ENCODE measurements around the gene ZCWPW1.

The ZCWPW1 gene

DNA sequence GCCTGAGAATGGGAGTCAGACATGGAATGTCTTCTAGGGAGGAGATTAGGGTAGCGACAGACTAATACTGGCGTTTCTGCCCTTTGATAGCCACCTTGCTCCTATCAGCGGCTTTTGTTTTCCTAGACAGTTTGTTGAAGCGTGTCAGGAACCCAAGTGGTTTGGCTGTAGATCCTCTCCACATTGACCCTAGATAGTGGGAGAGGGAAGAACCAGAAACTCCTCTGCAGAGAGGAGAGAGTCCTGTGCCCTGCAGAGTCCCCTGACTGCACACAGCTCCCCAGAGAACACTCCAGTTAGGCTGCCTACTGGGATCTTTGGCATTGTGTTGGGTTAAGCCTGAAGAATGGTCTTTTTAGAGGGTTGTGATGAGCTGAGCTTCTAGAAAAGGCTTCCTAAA, 3.5 kb upstream of the ZCWPW1 start:
- H3K4me3 ChIP-seq (ENCODE audit: insufficient read depth, low read depth, low read length, poor library complexity, severe bottlenecking) = no peak overlapping the region
- no peak for DNase-seq
- H3K36me3 ChIP-seq (ENCODE audit: control insufficient read depth, insufficient read depth, low read length) = peaks cover 21% of the 10 kb centered on the region
- no peaks in the 10 kb centered on the region for H3K9me3 ChIP-seq (ENCODE audit: control insufficient read depth, low read length)
- peaks cover 37% of the 10 kb centered on the region for H3K4me1 ChIP-seq (ENCODE audit: control insufficient read depth, insufficient read depth, low read length, poor library complexity, severe bottlenecking)
- H3K27ac ChIP-seq (ENCODE audit: insufficient read depth, low read length, poor library complexity, severe bottlenecking) = peak overlapping the region; percentile 18
- H3K27me3 ChIP-seq (replicated peaks; ENCODE audit: control insufficient read depth, insufficient read depth, low read length, poor library complexity, severe bottlenecking) = no peaks in the 10 kb centered on the region

DNA sequence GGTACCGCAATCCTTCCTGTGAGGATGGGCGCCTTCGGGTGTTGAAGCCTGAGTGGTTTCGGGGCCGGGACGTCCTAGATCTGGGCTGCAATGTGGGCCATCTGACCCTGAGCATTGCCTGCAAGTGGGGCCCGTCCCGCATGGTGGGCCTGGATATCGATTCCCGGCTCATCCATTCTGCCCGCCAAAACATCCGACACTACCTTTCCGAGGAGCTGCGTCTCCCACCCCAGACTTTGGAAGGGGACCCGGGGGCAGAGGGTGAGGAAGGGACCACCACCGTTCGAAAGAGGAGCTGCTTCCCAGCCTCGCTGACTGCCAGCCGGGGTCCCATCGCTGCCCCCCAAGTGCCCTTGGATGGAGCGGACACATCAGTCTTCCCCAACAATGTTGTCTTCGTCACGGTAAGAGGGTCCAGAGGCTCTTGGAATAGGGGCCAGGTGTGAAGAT, 2.8 kb upstream of the ZCWPW1 start:
- Histone ChIP-seq H3K27me3 (replicated peaks; ENCODE audit: control insufficient read depth, insufficient read depth, low read length, poor library complexity, severe bottlenecking) (no peaks in the 10 kb centered on the region), H3K4me3 (ENCODE audit: insufficient read depth, low read depth, low read length, poor library complexity, severe bottlenecking) (no peak overlapping the region), H3K36me3 (ENCODE audit: control insufficient read depth, insufficient read depth, low read length) (peaks cover 21% of the 10 kb centered on the region), H3K9me3 (ENCODE audit: control insufficient read depth, low read length) (no peaks in the 10 kb centered on the region), H3K4me1 (ENCODE audit: control insufficient read depth, insufficient read depth, low read length, poor library complexity, severe bottlenecking) (peaks cover 34% of the 10 kb centered on the region), H3K27ac (ENCODE audit: insufficient read depth, low read length, poor library complexity, severe bottlenecking) (no peak overlapping the region)
- no peak for DNase-seq

DNA sequence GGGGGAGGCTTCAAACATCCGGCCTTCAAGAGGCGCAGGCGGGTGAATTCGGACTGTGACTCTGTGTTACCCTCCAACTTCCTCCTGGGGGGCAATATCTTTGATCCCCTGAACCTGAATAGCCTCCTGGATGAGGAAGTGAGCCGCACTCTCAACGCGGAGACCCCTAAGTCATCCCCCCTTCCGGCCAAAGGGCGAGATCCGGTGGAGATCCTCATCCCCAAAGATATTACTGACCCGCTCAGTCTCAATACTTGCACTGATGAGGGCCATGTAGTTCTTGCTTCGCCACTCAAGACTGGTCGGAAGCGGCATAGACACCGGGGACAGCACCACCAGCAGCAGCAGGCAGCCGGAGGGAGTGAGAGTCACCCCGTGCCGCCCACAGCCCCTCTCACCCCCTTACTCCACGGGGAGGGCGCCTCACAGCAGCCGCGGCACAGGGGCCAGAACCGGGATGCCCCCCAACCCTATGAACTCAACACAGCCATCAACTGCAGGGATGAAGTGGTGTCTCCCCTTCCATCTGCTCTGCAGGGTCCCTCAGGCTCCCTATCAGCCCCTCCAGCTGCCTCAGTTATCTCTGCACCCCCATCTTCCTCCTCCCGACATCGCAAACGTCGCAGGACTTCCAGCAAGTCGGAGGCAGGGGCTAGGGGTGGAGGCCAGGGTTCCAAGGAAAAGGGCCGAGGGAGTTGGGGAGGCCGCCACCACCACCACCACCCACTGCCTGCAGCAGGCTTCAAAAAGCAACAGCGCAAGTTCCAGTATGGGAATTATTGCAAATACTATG, 2.2 kb upstream of the ZCWPW1 start:
- Histone ChIP-seq H3K4me1 (ENCODE audit: control insufficient read depth, insufficient read depth, low read length, poor library complexity, severe bottlenecking) (peaks cover 34% of the 10 kb centered on the region), H3K27me3 (replicated peaks; ENCODE audit: control insufficient read depth, insufficient read depth, low read length, poor library complexity, severe bottlenecking) (no peaks in the 10 kb centered on the region), H3K36me3 (ENCODE audit: control insufficient read depth, insufficient read depth, low read length) (peaks cover 21% of the 10 kb centered on the region), H3K4me3 (ENCODE audit: insufficient read depth, low read depth, low read length, poor library complexity, severe bottlenecking) (peak overlapping the region; percentile 86), H3K27ac (ENCODE audit: insufficient read depth, low read length, poor library complexity, severe bottlenecking) (peak overlapping the region; percentile 100), H3K9me3 (ENCODE audit: control insufficient read depth, low read length) (no peaks in the 10 kb centered on the region)
- peak in 1 of 3 donors; percentile 20 for DNase-seq

DNA sequence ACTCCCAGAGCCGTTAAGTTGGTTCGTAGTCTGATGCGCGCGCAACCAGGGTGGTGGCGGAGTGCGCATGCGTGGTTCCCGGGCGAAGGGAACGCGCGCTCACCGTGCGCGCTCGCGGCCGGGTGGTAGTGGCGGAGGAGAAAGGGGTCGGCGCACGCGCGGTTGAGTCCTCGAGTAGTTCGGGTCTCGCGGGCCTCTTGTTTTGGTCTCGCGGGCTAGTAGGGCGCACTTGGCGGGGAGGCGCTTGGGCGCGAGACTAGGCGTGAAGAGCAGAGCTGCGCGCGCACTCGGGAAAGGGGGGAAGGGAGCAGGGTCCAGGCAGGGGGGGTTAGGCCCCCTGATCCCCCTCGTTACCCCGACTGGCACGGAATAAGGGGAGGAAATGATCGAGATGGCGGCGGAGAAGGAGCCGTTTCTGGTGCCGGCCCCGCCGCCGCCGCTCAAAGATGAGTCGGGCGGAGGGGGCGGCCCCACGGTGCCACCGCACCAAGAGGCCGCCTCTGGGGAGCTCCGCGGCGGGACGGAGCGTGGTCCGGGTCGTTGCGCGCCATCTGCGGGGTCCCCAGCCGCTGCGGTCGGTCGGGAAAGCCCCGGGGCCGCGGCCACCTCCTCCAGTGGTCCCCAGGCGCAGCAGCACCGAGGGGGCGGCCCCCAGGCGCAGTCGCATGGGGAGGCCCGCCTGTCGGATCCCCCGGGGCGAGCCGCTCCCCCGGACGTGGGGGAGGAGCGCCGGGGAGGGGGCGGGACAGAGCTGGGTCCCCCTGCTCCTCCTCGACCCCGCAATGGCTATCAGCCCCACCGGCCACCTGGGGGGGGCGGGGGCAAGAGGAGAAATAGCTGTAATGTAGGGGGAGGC, 1.4 kb upstream of the ZCWPW1 start, which contains the start of gene MEPCE:
Gene MEPCE, plus strand, starts transcription at position 195 of the 856 bp plus-strand sequence. Its CDS starts 188 bp downstream, at position 383.
- peak; percentile 90 to 91 (median 91) for DNase-seq
- Histone ChIP-seq H3K27ac (ENCODE audit: insufficient read depth, low read length, poor library complexity, severe bottlenecking) (peak within 1 kb of the TSS; percentile 100), H3K4me3 (ENCODE audit: insufficient read depth, low read depth, low read length, poor library complexity, severe bottlenecking) (peak within 1 kb of the TSS; percentile 86), H3K9me3 (ENCODE audit: control insufficient read depth, low read length) (no peaks in the 10 kb centered on the region), H3K4me1 (ENCODE audit: control insufficient read depth, insufficient read depth, low read length, poor library complexity, severe bottlenecking) (peaks cover 27% of the 10 kb centered on the region), H3K27me3 (replicated peaks; ENCODE audit: control insufficient read depth, insufficient read depth, low read length, poor library complexity, severe bottlenecking) (no peaks in the 10 kb centered on the region), H3K36me3 (ENCODE audit: control insufficient read depth, insufficient read depth, low read length) (peaks cover 21% of the 10 kb centered on the region)

DNA sequence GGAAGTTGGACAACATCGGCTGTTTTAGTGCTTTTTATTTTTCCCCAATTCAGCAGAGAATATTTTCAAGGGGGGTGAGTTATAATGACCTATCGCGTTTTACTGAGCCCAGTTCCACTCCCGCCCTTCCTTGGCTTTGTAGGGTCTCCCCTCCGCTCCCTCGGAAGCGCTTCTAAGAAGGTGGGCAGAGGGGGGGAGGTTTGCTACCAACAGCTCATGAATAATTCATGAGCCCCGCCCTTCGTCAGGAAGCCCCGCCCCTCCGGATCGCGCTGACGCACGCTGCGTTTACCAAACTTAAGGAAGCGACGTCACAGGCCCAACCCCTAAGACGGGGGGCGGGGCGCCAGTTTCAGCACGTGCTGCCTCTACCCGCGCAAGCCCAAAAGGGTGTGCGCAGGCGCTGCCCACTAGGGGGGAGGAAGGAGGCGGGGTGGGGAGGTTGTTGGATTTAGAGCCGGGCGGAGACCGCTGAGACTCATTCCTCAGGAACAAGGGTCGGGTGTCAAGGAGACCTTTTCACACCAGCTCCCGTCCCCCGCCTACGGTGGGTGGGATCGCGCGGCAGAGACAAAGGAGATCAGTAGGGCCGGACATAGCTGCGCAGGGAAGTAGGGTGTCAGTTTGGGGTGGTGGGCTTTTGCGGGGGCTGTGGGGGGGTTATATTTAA, 599 bp upstream of the ZCWPW1 start:
- H3K27ac ChIP-seq (ENCODE audit: insufficient read depth, low read length, poor library complexity, severe bottlenecking) = peak overlapping the region; percentile 100
- H3K36me3 ChIP-seq (ENCODE audit: control insufficient read depth, insufficient read depth, low read length) = peaks cover 15% of the 10 kb centered on the region
- peak overlapping the region; percentile 86 for H3K4me3 ChIP-seq (ENCODE audit: insufficient read depth, low read depth, low read length, poor library complexity, severe bottlenecking)
- no peaks in the 10 kb centered on the region for H3K27me3 ChIP-seq (replicated peaks; ENCODE audit: control insufficient read depth, insufficient read depth, low read length, poor library complexity, severe bottlenecking)
- peaks cover 20% of the 10 kb centered on the region for H3K4me1 ChIP-seq (ENCODE audit: control insufficient read depth, insufficient read depth, low read length, poor library complexity, severe bottlenecking)
- H3K9me3 ChIP-seq (ENCODE audit: control insufficient read depth, low read length) = no peaks in the 10 kb centered on the region
- DNase-seq = peak; percentile 100

DNA sequence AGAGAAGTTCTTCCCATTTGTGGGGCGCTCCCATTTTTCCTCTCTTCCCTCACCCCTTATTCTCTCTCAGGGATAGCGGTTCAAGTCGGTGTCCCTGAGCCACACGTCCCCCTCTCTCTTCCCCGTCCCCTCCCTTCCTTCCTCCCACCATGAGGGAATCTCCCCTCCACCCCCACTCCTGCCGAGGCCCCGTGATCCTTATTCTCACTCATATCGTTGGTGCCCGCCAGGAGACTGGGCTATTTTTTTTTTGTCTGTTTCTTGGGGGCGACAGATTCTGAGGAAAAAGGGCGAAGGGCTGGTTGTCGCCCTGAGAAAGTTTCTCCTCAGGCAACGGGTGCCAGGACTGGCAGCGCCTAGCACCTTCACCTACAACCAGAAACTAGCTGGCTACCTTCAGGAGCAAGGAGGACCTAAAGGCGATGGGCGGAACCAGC, 723 bp downstream of the ZCWPW1 start:
- Histone ChIP-seq H3K36me3 (ENCODE audit: control insufficient read depth, insufficient read depth, low read length) (peaks cover 3% of the 10 kb centered on the region), H3K27me3 (replicated peaks; ENCODE audit: control insufficient read depth, insufficient read depth, low read length, poor library complexity, severe bottlenecking) (no peaks in the 10 kb centered on the region), H3K4me1 (ENCODE audit: control insufficient read depth, insufficient read depth, low read length, poor library complexity, severe bottlenecking) (peaks cover 19% of the 10 kb centered on the region), H3K9me3 (ENCODE audit: control insufficient read depth, low read length) (no peaks in the 10 kb centered on the region), H3K4me3 (ENCODE audit: insufficient read depth, low read depth, low read length, poor library complexity, severe bottlenecking) (no peak overlapping the region), H3K27ac (ENCODE audit: insufficient read depth, low read length, poor library complexity, severe bottlenecking) (peak overlapping the region; percentile 100)
- no peak for DNase-seq

DNA sequence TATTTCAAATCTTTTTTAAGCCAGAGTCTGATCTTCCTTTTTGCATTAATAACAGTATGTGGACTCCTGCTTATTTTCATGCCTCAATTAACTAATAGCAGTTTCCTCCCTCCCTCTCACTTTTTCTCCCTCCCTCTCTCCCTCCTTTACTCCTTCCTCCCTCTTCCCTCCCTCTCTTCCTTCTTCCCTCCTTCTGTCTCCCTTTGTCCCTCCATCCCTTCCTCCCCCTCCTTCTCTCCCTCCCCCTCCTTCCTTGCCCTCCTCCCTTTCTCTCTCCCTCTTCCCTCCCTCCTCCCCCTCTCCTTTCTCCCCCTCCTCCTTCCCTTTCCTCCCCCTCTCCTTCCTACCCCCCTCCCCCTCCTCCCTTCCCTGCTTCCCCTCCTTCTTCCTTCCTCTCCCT, 2.0 kb downstream of the ZCWPW1 start:
- Histone ChIP-seq H3K9me3 (ENCODE audit: control insufficient read depth, low read length) (no peaks in the 10 kb centered on the region), H3K4me1 (ENCODE audit: control insufficient read depth, insufficient read depth, low read length, poor library complexity, severe bottlenecking) (peaks cover 13% of the 10 kb centered on the region), H3K27ac (ENCODE audit: insufficient read depth, low read length, poor library complexity, severe bottlenecking) (no peak overlapping the region), H3K27me3 (replicated peaks; ENCODE audit: control insufficient read depth, insufficient read depth, low read length, poor library complexity, severe bottlenecking) (no peaks in the 10 kb centered on the region), H3K36me3 (ENCODE audit: control insufficient read depth, insufficient read depth, low read length) (no peaks in the 10 kb centered on the region), H3K4me3 (ENCODE audit: insufficient read depth, low read depth, low read length, poor library complexity, severe bottlenecking) (no peak overlapping the region)
- no peak for DNase-seq

DNA sequence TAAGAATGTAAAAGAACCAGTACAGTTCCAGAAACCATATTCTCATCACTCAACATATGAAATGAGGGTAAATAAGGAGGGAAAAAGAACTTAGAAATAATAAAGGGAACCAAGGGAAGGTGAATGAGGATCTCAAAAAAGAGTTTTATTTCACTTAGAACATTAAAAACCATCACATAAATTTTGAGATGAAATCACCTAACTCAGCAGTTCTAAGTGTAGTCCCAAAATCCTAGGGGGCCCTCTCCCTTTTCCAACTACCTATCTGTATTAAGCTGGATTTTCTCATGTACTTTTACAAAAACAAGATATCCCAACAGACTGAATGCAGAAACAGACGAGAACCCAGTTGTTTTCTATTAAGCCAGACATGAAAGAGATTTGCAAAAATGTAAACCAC, 3.2 kb downstream of the ZCWPW1 start:
- no peak for DNase-seq
- no peaks in the 10 kb centered on the region for H3K36me3 ChIP-seq (ENCODE audit: control insufficient read depth, insufficient read depth, low read length)
- no peaks in the 10 kb centered on the region for H3K9me3 ChIP-seq (ENCODE audit: control insufficient read depth, low read length)
- H3K4me3 ChIP-seq (ENCODE audit: insufficient read depth, low read depth, low read length, poor library complexity, severe bottlenecking) = no peak overlapping the region
- H3K4me1 ChIP-seq (ENCODE audit: control insufficient read depth, insufficient read depth, low read length, poor library complexity, severe bottlenecking) = peaks cover 1% of the 10 kb centered on the region
- no peaks in the 10 kb centered on the region for H3K27me3 ChIP-seq (replicated peaks; ENCODE audit: control insufficient read depth, insufficient read depth, low read length, poor library complexity, severe bottlenecking)
- H3K27ac ChIP-seq (ENCODE audit: insufficient read depth, low read length, poor library complexity, severe bottlenecking) = no peak overlapping the region

DNA sequence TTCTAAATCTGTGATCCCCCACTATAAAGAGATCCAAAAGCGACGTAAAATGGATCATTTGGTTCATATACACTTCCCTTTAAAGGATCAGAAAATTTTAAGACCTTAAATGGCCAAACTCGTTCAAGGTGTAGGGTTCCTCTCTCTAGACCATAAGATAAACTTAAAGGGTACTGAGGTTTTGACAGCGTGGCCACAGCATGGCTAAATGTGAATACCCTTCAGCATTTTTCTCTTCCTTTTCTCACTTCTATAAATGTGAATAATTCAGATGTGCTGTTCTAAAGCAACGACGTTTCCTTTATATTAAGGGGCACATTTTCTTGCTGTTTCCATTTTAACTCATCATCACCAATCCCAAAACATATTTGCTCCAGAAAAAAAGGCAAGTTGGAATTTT, 5.2 kb downstream of the ZCWPW1 start:
- Histone ChIP-seq H3K36me3 (ENCODE audit: control insufficient read depth, insufficient read depth, low read length) (no peaks in the 10 kb centered on the region), H3K9me3 (ENCODE audit: control insufficient read depth, low read length) (no peaks in the 10 kb centered on the region), H3K27me3 (replicated peaks; ENCODE audit: control insufficient read depth, insufficient read depth, low read length, poor library complexity, severe bottlenecking) (no peaks in the 10 kb centered on the region), H3K4me1 (ENCODE audit: control insufficient read depth, insufficient read depth, low read length, poor library complexity, severe bottlenecking) (no peaks in the 10 kb centered on the region), H3K4me3 (ENCODE audit: insufficient read depth, low read depth, low read length, poor library complexity, severe bottlenecking) (no peak overlapping the region), H3K27ac (ENCODE audit: insufficient read depth, low read length, poor library complexity, severe bottlenecking) (no peak overlapping the region)
- DNase-seq = no peak
